HG02884 (cell line): ENCODE results near the gene PDE4A.
A peak's percentile ranks its signal among the peaks of the same experiment; 100 is the strongest.
"Not testable (repeated sequence)": the region's sequence is repeated elsewhere in the genome, so short reads cannot be mapped to it uniquely, and the experiment has no call there.

Experiments used
- ATAC-seq: cut with Tn5 transposase; IDR thresholded peaks from one replicate; pipeline ENCODE4 v1.9.1; 2021; ENCODE audit warnings: mild to moderate bottlenecking, moderate library complexity; ENCODE audit not compliant: unreplicated experiment

The PDE4A gene

DNA sequence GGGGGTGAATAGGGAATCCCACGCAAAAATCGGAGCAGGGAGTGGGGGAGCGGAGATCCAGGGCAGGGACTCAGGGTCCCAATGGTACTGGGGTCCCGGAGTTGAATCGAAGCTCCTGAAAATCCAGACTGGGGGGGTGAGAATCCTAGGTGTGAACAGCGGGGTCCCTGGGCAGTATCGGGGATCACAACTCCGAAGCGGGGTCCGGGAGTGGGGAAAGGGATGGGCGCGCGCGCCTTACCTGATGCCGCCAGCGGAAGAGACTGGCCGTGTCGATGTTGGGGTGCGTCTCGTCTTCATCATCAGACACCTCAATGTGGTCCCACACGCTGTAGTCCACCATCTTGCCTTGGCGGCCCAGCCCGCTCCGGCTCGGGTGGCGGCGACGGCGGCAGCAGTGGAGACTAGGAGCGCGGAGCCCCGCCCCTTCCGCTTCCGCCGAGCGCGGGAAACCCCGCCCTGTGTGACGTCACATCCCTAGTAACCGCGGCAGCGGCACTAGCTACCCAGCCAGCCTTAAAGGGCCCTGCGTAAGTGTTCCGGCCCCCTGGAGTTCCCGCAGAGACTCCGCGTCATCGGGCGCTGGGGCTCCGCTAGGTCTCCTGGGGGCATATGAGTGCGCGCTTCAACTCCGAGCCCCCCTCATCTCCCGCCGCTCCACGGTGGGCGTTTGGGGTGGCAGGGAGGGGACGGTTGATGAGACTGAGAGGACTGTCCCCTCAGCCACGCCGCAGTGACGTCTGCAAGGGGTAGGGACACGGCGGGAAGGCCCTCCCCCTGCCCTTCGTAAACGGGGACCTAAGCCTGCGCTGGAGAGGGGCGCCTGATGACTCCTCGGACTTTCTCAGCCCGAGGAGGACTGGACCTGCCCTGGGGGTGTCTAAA, 17.0 kb upstream of the PDE4A start, which contains the start of gene CDC37:
CDC37 (minus strand) TSS at position 406 of the 885 bp plus-strand sequence; CDS start at position 343, 63 bp downstream.
- ATAC-seq: peak; percentile 77

- no peak for ATAC-seq
Measured at GRCh38 chr19:10404888-10405820, 15.2 kb upstream of the PDE4A start.

- no peak for ATAC-seq
Measured at GRCh38 chr19:10406191-10406590, 14.1 kb upstream of the PDE4A start.

DNA sequence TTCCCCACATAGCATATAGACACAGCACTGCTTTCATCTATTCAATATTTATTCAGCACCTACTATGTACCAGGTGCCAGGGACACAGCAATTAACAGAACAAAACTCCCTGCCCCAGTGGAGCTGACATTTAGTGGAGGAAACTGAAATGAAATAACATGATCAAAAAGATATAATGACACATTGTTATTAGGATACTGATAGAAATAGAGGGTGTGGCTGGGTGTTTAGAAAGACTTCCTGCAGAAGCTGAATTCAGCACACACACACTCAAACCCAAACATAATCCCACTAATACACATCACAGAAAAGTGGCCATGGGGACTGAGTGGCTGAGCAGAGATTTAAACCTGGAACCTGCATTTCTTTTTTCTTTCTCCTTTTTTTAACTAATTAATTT, 13.2 kb upstream of the PDE4A start:
- ATAC-seq: no peak

DNA sequence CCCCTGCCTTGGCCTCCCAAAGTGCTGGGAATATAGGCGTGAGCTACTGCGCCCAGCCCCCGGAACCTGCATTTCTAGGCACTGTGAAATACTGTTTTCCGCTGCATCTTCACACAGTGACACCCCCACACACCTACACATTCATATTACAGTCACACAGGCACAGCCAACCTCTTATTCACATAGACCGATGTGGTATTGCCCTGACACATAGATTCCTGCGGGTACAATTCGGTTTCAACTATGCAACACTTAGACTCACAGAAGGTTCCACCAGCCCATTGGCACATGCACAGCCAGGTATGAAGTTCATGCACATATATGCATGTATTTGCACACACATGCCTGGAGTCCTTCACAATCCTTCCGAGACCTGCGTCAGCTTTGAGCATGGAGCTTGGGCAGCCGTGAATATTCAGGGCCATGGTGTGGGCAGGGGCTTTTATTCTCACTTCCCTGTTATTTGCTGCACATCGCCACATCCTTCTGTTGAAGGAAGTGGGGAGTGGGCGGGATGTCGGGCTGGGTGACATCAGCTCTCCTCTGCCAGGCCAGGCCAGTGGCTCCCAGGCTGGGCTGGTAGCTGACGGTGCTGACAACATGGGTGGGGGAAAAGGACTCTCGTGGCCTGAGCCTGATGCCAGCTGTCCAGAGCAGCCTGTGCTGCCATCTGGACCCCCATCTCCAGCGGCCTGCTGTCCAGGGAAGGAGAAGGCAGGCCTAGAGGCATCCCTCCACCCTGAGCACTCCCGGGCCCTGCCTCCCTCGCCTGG, 11.6 kb upstream of the PDE4A start:
- no peak for ATAC-seq

DNA sequence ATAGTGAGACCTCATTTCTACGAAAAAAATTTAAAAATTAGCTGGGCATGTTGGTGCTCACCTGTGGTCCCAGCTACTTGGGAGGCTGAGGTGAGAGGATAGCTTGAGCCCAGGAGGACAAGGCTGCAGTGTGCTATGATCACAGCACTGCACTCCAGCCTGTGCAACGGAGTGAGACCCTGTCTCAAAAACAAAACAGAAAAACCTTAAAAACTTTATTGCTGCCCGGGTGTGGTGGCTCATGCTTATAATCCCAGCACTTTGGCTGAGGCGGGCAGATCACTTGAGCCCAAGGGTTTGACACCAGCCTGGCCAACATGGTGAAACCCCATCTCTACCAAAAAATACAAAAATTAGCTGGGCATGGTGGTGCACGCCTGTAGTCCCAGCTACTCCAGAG, 9.1 kb upstream of the PDE4A start:
- ATAC-seq: not testable (repeated sequence)

GRCh38 chr19:10412257-10412977, 7.9 kb upstream of the PDE4A start:
- no peak for ATAC-seq

DNA sequence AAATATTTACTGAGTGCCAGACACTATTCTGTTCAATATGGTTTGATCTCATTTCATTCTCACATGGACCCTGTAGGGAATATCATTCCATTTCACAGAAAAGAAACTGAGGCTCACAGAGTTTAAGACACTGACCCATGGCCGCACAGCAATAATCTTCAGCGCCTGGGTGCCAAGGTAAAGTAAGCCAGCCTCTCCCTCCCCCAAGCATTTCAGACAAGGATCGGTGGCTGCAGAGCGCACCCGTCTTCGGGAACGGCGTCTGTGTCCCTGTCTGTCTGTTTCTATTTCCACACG, 4.3 kb upstream of the PDE4A start:
- no peak for ATAC-seq

DNA sequence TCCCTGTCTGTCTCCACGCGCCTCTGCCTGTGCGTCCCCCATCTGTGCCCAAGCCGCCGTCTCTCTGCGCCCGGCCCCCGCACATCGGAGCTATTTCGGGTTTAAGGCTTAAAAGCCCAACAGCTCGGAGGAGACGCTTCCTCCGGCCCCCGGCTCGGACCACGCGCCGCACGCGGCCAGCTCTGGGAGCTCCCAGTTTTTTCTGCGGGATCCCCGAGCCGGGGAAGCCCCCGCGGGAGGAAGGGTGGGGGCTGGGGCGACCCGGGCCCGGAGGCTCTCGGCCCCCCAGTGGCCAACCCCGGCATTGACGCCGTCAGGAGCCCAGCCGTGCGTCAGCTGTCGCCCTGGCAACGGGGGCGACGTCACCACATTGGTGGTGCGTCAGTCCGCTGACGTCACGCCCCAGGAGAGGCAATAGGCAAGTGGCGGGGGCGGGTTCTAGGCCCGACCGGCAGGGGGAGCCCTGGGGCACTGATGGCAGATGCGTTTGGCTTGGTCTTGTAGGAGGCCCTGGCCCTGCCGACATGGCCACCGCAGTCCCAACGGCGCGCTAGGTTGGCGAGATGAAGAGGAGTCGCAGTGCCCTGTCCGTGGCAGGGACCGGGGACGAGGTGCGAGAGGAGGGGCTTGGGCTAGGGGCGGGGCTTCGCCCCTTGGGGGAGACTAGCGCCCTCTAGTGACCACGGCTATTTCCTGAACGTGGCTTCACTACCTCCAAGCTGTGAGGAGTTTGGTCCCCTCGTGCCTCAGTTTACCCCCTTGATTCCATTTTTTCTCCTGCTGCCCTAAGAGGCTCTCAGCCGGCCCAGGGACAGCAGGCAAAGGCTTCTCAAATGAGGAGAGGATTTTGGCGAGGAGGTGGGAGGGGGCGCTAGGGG, 3.7 kb upstream of the PDE4A start:
- ATAC-seq: peak; percentile 43

DNA sequence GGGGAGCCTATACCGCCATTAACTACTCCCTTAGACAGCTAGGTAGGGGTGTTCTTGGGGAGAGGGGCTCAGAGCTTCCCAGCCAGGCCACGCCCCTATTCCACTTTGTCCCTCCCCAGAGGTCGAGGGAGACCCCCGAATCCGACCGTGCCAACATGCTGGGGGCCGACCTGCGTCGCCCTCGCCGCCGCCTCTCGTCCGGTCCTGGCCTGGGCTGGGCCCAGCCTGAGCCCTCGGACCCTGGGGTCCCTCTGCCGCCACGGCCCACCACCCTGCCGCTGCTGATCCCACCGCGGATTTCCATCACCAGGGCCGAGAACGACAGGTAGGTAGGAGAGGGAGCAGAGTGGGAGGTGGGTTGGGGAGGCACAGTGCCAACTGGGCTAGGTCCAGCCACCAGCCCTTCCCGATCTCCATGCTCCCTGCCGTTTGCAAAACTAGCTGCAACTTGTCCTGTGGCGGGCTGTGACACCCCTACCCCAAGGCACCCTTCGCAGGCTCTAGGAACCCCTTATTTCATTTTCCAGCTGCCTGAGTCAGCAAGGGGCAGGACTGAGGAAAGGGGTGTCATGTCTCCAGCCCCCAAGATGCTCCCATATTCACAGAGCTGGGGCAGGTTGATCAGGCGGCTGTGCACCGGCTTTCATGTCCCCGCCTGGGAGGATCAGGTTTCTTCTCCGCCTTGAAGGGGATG, 2.6 kb upstream of the PDE4A start:
- no peak for ATAC-seq

DNA sequence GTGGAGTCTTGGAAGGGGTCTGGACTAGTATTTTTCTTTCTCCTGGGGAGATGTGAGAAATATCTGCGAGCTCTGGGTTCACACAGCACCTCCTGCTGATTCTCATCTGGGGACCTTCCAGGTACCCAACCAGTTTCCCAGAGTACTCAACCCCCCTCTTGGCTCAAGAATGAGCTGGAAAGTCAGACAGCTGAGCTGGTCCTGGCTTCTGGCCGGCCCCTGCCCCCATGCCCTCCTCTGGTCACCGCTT, 2.2 kb upstream of the PDE4A start:
- no peak for ATAC-seq

GRCh38 chr19:10418485-10419199, 1.7 kb upstream of the PDE4A start:
- no peak for ATAC-seq

DNA sequence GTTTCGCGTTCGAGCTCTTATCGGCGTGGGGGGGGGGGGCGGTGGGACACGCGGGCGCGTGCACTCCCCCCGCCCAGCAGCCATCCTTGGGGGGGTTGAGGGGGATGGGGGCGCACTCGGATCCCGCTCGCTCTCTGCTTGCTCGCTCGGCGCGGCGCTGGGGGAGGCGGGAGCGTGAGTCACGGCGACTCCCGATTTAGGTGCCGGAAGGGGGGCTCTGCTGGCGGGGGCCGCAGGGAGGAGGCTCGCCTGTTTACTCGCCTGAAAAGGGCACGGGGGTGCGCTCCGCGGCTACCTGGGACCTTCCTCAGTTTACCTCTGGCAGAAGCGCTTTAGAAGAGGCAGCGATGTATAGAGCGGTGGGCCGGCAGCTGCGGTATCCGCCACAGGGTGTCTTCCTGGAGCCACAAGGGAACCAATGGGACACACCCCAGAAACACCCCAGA, 1.1 kb upstream of the PDE4A start:
- ATAC-seq: no peak

DNA sequence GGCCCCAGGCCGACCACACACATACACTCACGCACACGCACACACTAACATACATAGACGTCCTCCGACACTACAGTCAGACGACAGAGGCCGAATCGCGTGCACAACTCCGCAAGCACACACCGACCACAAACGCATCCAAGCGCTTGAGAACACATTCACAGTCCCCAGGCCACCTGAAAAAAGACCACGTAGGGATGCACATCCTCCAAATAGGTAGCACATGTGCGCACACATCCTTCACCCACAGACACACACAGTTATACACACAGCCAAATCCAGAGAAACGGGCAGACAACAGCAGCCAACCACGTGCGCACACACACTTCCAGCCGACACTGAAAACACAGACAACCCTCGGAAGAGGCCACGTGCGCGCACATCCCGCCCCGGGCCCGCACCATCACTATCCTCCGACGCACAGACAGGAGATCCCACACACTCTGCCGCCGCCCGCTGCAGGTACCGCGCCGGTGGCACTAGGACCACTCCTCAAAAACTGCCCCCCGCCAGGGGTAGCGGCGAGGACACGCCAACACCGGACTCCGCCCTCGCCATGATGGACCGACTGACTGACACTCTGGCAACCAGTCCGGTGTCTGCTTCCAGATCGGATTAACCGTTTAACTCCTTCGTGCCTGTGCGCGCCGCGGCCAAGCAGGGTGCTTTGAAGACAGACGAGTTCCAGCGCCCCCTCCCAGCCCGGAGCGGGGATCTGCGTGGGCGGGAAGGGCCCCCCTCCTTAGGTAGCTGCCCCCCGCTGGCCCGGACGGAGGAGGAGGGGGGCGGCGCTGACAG, 493 bp upstream of the PDE4A start:
- ATAC-seq: no peak

DNA sequence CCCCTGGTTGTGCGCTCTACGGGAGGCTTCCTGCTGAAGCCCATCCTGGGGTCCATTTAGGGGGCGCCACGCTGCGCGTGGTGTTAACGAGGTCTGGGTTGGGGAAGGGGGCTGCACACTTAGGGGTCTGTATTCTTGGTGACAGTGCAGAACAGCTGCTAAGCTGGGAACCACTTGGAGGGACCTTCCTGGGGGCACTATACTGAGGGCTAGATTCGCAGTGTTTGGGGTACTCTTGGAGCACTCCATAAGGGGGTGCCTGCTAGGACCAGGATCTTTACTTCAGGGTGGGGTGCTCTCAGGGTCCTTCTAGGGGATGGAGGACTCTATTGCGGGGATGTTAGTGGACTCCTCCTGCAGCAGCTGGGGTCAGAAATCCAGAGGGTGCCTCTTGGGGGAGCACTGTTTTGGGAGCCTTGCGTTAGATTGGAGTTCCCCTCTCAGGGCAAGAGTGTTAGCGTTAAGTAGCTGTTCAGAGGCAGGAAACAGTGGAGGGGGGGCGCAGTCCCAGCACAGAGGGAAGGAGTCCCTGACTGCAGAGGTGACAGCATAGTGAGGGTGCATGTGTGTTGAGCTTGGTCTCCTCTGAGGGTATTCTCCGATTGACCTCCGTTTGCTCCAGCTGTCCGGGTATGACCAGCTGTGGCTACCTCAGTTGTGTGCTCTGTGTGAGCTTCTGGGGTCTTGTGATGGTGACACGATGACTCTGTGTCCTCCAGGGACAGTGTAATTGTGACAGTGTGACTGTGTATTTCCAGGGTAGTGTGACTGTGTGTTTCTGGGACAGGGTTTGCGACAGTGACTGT, 1.1 kb downstream of the PDE4A start:
- no peak for ATAC-seq

GRCh38 chr19:10422046-10422461, 1.7 kb downstream of the PDE4A start:
- no peak for ATAC-seq

DNA sequence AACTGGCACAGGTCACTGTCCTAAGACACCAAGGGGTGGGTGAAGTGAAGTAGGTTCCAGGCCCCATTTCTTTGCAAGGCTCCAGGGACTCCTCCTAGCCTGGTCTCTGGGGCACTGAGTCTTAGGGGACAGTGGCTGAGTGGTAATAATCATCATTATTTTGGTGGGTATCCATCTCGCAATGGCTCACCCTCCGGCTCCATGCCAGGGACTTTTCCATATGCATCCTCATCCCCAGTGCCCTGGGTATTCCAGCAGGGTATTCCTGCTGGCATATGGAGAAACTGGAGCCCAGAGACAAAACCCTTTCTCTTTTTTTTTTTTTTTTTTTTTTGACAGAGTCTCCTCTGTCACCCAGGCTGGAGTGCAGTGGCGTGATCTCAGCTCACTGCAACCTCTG, 2.5 kb downstream of the PDE4A start:
- ATAC-seq: no peak
